Stimulated activated CD4-positive, alpha-beta T cell treated with anti-CD3 and anti-CD28 coated beads, Interleukin-12 subunit alpha, Interleukin-12 subunit beta, amount 100 ng/mL, for 48 hours (primary cell): ENCODE results near the gene SDK1.

Experiments used
- DNase-seq, 3 donors: peaks; one replicate each; pipeline ENCODE4 v3.0.0-alpha.2; 2020; ENCODE audit warnings: low read depth in 2 of 3, low spot score in 1 of 3

The SDK1 gene

DNA sequence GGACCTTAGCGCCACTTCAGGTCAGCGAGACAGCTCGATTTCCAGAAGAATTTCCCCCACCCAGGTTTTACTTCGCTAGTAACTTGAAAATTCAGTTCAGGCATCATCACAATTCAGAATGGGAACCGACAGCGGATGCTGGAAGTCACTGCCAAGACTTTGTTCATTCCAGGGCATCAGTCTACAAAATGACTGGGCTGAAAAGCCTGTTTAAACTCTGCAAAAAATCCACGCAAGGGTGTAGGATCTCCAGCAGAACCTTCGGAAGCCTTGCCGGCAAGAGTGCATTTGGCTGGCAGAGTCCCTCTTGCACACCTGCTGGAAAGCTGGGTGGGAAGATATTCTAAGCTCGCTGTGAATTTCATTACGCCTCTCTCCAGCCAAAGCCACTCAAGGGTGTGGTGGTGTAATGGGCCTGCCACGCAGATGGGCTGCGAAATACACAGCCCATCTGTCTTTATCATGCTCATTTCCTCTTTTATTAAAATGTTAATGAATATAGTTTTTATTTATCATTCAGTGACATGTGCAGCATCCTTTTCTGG, 709.1 kb downstream of the SDK1 start:
- no peak for DNase-seq

DNA sequence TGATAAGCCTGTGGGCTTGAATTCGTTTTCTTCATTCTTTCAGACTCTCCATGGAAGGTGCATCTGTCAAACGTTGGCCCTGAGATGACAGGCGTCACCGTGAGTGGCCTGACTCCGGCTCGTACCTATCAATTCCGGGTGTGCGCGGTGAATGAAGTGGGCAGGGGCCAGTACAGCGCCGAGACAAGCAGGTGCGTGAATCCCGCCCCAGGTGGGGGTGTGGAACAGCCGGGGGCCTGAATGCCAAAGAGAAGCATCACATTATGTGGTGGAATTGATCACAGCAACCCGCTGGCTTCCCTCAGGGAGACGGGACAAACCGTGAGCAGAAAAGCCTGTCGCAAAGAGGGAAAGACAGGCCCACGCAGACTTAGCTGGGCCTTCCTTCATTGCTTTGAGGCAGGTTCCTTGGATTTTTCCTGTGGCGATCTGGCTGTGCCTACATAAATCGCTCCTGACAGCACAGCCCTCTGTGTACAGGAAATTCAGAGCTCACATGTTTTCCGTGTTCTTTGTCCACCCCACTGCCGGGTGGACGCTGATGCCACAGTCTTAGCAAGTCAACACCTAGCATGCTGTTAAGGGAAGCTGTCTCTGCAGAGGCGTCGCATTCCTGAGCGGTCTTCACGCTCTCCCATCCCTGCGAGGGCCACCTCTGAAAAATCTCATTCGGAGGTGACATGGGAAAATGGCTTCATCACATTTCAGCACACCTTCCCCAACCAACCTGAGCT, 710.0 kb downstream of the SDK1 start:
- no peak for DNase-seq

DNA sequence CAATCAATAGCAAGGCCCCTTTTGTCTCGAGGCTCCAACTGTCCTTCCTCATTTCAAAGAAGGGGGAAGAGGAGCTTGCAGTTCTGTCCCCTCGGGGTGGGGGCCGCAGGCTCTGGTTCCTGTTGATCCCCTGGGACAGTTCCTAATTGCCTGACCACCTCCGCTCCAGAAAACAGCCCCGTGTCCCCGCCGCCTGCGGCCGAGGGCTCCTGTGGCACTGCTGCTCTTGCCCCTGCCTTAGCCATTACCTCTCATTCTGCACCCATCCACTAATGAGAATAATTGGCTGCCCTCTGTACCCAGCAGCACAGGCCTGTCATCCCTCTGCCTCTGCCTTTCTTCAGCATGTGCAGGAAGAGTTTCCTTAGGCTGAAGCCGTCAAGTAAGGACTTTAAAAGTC, 712.7 kb downstream of the SDK1 start:
- no peak for DNase-seq

DNA sequence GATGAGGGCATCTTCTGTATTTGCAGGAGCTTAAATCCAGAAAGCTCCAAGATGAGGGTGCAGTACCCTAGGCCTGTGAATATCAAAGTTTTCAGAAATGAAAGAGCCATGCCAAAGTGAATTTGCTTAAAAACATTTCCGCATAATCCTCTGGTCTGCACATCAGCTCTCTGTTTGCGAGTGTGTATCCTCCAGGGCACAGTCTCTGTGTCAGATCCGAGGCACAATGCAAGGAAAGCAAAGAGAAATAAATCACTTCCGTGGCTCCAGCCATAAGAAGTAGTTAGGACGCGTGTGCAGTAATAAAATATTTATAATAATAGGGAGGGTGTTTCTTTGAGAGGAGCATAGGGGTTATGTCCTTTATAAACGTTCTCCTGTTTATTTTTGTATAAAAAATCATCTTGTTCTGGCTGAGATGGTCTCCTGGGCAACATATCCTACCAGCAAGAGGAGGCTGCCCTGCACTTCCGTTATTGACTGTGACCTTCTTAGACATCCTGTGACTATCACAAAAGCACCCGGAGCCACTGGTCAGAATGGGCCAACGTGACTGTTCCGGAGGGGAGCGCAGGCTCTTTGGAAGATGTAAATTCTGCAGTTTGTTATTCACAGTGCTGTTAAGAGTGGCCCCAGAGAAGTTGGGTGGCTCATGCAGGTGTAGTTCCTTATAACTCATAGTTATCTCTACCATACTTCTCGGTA, 713.4 kb downstream of the SDK1 start:
- DNase-seq, result no peak

DNA sequence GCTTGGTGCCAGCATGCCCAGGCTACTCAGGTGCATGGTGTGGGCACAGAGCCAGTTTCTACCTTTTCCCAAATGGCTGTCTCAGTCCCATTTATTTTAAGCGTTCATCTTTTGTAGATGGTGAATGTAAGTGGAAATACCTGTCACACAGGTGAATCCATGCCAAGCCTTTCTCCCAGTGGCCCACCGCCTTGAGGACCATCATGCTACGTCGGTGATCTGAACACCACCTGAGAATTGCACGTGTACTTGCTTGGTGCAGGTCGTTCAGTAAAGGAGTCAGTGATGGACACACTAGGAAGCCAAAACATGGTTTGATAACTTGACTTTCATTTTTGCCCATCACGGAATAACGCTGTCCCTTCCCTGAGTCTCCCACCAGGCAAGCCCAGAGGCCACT, 714.3 kb downstream of the SDK1 start:
- no peak for DNase-seq

DNA sequence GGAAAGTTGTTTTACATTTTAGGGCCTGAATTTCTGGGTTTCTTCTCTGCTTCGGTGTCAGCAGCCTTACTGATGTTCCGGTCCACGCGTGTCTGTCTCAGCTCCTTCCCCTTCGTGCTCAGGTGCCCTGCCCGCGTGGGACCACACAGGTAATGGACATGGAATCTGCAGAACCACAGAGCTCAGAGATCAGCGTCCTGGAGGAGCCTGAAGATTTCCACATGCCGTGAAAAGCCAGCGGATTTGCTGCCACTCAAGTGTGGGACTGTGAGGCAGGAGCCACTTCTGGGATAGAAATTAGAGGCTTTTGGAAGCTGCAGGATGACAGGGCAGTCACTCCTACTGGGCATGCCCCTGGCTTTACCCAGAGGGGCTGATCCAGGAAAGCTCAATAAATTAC, 714.9 kb downstream of the SDK1 start:
- no peak for DNase-seq

DNA sequence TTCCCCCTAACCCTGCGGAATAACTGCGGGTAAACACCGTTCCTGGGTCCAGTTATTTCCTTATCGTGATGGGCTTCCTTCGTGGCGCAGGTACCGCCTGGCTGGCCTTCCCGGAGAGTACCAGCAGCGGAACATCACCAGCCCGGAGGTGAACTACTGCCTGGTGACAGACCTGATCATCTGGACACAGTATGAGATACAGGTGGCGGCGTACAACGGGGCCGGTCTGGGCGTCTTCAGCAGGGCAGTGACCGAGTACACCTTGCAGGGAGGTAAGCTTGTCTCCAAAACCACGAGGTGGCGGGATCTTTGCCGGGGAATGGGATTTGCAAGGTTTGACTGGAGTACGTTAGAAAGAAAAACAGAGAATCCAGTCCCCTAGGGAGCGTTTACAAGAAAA, 716.0 kb downstream of the SDK1 start:
- DNase-seq, result no peak

DNA sequence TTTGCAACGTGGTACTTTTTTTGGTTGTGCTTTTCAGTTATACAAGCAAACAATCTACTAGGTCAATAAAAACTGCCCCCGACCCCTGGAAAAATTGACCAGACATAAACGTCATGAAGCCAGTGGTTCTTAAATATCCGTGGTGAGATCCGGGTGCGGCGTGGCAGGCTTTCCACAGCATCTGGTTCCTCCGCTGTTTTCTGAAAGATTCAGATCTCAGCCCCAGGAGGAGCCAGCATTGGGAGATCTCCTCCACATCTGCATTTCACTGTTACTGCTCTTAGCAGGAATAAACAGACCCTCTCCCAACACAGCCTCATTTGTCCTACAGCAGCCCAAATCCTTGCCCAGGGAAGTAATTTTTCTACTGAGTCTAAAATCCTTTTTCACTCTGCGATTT, 716.7 kb downstream of the SDK1 start:
- DNase-seq, result no peak

DNA sequence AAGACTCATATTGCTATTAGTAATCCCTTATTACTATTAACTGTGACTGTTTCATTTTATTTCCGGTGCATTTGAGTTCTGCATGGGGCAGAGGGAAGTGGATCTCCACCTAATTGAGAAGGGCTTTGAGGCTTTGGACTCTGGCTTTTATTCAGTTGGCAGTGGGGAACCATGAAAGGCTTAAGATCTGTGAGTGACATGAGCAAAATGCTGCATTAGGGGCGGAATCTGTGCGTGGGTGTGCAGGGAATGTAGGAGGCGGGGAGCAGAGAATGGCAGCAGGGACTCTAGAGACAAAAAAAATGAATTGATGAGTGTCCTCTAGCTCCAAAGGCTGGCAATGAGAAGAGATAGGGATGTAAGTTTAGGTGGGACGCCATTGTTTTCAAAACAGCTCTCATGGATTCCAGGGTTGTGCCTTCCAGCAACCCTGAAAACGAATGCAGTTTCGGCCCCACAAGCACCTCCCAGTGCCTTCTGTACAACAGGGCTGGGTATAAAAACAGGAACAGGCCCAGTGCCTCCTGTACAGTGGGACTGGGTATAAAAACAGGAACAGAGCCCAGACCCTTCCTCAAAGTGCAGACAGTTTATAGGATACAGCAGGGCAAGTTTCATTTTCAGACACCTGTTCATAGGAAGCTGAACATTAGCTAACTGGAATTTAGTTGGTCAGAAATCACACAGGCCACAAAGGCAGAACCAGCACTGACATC, 717.7 kb downstream of the SDK1 start:
- DNase-seq, result no peak

DNA sequence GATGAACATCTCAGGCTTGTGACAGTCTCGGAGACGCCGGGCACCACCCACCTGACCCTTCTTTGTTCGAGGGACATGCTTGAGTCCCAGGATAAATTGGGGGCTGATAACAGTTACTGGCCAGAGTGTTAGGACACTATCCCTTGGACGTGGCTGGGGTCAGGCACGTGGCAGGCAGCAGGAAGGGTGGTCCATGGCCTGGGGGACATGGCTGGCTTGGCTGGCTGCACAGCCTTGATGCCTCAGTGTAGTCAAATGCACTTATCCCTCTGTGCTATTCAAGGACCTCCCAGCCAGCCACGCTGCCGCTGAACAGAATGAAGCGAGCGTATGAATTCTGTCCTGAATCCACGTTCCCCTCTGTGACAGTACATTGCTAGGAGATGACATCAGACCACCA, 719.0 kb downstream of the SDK1 start:
- DNase-seq, result no peak

DNA sequence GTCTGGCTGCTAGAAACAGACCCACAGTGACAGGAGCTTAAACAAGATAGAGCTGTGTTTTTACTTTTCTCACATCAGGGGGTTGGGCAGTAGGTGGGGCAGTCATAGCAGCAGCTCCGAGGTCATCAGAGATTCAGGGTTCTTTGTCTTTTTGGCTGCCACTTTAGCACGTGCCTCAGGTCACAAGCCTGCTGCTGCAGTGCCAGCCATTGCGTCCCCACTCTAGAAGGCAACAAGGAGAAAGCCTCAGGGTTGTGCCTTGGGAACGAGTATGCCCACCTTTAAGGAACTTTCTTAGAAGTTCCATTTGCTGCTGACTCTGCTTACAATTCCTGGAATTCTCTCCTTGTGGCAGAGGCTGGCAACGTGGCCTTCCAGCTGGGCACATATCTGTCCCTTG, 720.4 kb downstream of the SDK1 start:
- no peak for DNase-seq

DNA sequence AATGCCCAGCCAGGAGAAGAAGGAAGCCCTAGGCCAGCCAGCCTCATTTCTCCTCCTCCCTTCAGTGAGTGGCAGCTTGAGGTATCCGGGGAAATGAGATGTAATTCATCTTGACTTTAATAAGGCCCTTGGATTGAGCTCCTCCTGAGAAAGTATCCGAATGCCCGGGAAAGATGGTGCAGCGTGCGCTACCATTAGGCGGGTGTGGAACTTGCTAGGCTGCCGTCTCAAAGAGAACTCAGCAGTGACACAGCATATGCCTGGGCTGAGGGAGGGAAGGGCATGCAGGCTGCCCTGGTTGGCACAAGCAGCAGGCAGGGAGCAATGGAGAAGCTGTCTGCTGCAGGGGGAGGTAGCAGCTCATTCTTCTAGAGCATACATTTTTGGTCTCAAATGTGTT, 721.2 kb downstream of the SDK1 start:
- no peak for DNase-seq

DNA sequence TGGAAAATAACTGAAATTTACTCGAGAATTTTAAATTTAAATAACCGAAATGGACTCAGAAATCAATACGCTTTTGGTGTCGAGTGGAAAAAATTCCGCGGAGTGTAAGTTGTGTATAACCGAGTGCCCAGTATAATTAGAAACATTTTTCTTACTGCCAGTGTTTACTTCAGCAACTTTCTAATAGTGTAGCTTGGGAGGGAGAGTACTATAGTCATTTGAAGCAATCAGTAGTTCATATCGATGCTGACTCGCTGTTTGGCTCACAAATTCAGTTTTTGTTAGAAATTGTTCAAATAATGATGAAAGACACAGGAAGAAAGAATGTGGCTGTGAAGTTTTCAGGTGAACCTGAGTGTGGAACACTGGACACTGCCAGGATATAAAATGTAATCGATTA, 722.5 kb downstream of the SDK1 start:
- DNase-seq, result no peak

DNA sequence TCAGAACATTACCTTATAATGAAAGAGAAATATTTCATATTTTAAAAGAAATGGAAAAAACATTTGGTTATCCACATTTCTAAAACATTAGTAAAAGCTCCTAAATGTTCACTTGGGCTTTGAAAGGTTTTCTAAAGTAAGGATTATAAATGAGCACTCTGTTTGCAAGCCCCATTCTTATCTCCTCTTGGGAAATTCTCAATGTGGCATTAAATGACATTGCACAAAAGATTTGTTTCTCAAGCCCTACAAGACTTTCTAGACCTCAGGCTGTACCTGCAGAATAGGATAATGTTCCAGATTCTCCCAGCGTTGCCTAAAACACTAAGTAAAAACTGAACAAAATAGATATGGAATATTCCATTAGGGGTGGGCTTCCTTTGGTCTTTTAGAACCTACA, 723.1 kb downstream of the SDK1 start:
- DNase-seq, result no peak

DNA sequence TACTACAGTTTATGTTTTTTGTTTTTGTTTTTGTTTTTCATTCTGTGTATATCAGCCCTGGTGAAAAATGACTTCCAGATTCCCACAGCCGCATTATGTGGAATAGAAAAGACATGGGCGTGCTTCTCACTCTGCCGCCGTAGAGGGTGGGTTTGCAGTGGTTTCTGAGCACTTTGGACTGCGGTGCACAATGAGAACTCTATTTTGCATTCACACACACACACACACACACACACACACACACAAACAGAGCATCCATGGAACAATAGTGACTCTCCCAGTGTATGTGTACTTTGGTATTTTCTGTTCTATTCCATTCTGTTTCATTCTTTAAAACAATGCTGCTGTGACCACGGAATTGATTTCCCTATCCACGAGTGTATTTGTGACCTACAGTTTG, 723.8 kb downstream of the SDK1 start:
- DNase-seq, result no peak

DNA sequence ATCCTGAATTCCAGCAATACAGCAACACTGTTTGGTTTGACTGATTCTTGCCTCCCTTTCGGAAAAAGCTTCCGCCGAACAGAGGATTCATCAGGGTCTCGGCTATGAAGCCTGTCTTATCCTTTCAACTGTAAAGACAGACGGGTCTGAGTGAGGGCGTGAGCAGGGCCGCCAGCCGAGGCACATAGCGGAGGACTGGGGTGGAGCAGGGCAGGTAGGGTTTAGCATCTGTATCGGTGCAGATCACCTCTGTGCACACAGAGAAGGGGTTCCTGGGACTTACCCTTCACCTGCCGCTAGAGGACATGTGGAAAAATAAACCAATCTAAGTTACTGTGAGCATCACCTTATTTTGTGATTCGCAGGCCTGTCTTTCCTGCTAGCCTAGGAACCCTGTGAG, 724.2 kb downstream of the SDK1 start:
- no peak for DNase-seq

DNA sequence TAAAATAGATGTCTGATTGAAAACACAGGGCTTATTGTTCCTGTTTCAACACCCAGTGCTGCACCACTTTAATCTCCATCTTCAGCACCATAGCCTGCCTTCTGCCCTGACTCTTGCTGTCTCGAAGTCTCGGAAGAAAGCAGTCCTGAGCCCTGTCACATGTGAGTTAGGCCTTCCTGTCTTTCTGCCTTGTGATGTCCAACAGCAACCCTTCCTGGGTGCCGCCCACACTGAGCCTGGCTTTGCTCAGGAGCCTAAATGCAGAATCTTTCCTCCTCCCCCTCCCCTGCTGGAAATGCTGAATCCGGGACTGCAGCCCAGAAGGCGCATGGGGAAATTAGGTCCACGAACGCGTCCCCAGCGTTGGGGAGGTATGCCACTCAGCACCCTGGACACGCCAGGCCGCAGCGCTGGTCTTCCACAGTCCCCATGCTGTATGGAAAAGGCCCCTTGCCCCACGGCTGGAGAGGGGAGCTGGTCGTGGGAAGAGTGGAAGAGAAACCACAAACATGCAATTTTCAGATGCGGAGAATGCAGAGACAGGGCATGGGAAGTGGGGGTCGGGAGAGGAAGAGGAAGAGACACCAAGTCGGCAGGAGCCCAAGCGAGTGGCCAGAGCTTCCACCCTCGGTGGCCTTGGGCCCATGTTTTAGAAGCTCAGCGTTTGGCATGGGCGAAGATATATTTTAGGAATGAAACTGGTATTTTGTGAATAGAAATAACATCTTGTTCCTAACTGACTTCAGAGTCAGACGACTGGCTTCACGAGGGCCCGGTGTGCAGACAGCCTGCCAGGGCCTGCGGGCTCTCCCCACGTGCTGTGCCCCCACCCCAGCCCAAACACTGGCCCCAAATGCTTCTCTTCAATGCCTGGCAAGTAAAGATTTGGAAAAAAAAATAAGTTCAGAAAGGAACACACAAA, 724.9 kb downstream of the SDK1 start:
- DNase-seq, result no peak

DNA sequence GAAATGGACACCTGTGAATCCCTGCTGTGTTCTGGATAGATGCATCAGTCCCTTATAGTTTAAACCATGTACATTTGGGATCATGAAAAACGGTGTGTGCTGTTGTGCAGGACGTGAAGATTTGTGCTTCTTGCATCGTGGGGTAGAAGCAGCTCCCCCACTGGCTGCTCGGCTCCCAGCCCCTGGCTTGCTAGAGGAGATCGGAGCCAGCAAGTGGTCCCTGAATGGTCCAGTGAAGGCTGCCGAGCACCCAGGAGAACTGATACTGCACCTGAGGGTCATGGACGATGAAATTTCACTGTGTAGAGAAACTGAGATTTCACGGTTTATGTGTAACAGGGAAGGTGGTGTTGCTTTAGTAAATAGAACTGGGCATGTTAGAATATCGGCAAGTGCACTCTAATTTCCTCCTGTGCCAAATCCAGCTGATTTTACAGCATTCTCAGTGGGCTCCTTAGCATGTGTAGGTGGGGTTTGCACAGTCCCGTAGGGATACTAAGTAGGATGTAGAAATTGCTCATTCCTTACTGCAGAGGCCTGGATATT, 726.0 kb downstream of the SDK1 start:
- DNase-seq, result no peak

DNA sequence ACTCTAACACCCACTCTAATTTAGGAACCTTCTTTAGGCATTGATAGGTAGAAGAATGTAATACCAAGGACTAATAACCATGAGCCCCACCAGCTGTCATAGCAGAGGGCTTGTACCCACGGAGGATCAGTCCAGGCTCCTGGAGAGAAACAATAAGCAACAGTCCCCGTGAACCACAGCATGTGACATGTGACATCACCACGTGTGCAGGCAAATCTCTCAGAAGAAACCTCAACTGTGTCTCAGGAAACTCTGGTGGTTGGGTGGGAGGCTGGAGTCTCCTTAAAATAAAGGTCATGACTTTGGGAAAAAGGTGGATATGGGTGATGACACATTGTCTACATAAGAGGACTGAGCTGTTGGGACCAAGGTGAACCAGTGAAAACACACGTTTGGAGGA, 727.2 kb downstream of the SDK1 start:
- no peak for DNase-seq

DNA sequence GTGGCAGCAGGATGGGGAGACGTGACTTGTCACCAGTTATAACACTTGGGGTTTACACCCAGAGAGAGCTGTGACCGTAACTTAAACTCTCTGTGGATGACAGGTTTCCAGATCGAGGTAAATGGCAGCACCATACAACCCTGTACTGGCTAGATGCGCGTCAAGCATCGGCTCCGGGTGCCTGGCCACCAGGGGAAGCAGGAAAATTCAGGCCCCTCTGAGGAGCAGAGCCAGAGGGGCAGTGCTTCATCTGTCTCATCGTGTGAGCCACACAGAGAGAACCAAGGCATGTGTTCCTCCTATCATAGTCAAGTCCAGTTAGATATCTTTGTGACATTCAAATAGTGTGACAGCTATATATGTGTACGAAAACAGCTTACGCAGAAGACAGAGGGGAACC, 728.9 kb downstream of the SDK1 start:
- DNase-seq, result no peak
